A549 (cell line): ENCODE data around the gene RPS4Y1.
A peak's percentile ranks its signal among the peaks of the same experiment; 100 is the strongest.

Source experiments
- EP300 ChIP-seq, 2 experiments: fragments of >200 bp; sonication (Bioruptor Twin); formaldehyde crosslinking; IDR thresholded peaks; 2 replicates in 1 of 2; 3 replicates in 1 of 2; pipeline ENCODE4 v1.6.1; 2016 to 2017
- ESRRA ChIP-seq: fragments of 150-350 bp; IDR thresholded peaks from 2 replicates; pipeline ENCODE4 v1.6.1; 2014; ENCODE audit warnings: mild to moderate bottlenecking, low read length, borderline replicate concordance
- MAFK ChIP-seq: fragments of 450-650 bp; IDR thresholded peaks from 2 replicates; pipeline ENCODE4 v1.6.1; 2014; ENCODE audit not compliant: partially characterized antibody
- POLR2A ChIP-seq: IDR thresholded peaks from 2 replicates; pipeline ENCODE4 v1.6.1; 2012; ENCODE audit warnings: mild to moderate bottlenecking, low read length
- USF2 ChIP-seq: fragments of 450-650 bp; IDR thresholded peaks from 2 replicates; pipeline ENCODE4 v1.6.1; 2014; ENCODE audit warnings: antibody characterized with exemption
- TF ChIP-seq, protein P1 (sequence below): fragments of >200 bp; sonication (Bioruptor Twin); formaldehyde crosslinking; IDR thresholded peaks from 3 replicates; pipeline ENCODE4 v1.5.1; 2016

- TF ChIP-seq POLR2A (no peak), USF2 (peak; percentile 58), EP300 (IDR thresholded peaks at IDR 0.05) (no peak), MAFK (no peak), ESRRA (no peak)
- TF ChIP-seq, protein P1, sequence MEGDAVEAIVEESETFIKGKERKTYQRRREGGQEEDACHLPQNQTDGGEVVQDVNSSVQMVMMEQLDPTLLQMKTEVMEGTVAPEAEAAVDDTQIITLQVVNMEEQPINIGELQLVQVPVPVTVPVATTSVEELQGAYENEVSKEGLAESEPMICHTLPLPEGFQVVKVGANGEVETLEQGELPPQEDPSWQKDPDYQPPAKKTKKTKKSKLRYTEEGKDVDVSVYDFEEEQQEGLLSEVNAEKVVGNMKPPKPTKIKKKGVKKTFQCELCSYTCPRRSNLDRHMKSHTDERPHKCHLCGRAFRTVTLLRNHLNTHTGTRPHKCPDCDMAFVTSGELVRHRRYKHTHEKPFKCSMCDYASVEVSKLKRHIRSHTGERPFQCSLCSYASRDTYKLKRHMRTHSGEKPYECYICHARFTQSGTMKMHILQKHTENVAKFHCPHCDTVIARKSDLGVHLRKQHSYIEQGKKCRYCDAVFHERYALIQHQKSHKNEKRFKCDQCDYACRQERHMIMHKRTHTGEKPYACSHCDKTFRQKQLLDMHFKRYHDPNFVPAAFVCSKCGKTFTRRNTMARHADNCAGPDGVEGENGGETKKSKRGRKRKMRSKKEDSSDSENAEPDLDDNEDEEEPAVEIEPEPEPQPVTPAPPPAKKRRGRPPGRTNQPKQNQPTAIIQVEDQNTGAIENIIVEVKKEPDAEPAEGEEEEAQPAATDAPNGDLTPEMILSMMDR, result no peak
Measured at GRCh38 chrY:2841471-2841893, at the start of gene RPS4Y1.
